Activated CD8-positive, alpha-beta memory T cell treated with anti-CD3 and anti-CD28 coated beads for 1 hour (primary cell): ENCODE measurements around the gene CMSS1.

ENCODE experiments used
- DNase-seq, 2 donors: peaks; one replicate each; pipeline ENCODE4 v3.0.0-alpha.2; 2020; ENCODE audit warnings: low read depth in 1 of 2; ENCODE audit errors: extremely low read depth in 1 of 2

Gene CMSS1

GRCh38 chr3:99928771-99929744 is 111.4 kb downstream of the CMSS1 start:
- DNase-seq = no peak

GRCh38 chr3:99929745-99930139 is 112.1 kb downstream of the CMSS1 start:
- DNase-seq = no peak

- no peak for DNase-seq
These were observed 113.4 kb downstream of the CMSS1 start for GRCh38 chr3:99931059-99931458.

GRCh38 chr3:99933971-99934750 is 116.5 kb downstream of the CMSS1 start:
- no peak for DNase-seq

DNA sequence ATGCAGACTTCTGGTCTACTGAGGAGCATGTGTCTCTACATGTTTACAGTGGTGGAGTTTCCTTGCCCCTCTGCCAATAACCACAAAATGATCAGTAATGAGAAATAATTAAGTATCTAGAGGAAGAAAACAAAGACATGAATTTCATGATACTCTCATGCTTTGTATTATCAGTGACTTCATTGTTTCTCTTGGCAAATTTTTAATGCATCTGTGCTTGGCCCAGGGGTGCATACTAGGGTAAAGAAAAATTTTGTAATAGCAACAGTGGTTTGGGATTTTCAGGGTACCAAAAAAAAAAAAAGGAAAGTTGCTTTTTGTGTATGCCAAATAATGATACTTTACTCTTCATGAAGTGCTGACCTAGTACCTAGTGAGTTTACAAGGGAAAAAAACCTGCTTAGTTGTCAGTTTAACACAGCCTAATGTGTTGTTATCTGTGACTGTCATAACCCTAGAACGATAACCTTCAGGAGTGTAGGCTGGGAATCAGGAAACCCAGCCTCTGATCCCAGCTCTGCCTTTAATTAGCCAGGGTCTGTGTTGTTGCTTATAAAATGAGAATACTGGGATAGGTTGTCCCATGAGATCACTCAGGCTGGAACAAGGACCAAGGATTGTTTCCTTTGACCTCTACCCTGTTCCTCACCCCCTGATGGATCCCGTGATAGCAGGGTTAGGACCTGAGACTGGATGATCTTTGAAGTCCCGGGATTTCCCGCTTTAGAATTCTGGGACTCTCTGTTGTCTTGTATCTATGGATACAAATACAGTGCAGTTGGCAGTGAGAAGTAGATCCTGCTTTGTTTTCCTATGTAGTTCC is 117.5 kb downstream of the CMSS1 start:
- no peak for DNase-seq

DNA sequence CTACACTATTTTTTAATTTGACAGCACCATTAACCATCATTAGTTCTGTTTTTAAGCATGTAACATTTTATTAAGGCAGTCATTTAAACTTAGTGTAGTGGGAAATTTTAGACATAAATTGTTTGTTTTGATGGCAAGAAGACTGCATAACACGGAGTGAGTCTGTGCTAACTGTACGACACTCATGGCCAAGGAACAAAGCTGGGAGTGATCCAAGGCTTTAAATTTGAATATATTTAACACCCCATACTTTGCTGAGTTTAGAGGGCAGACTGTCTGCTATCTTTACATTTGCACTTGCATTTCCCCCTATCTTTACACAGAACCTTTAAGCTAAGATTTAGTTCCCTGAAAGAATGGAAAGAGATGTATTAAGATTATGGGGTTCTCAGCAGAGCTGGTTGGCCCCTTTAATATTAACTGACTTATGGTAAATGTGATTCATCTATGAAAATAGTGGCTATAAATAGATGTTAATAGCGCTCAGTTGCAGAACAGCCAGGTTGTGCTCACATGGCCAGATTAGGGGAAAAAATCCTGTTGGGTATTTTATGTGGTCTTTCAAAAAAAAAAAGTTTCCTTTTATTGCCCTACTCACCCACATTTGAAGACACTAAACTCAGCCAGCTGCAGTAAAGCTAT is 120.7 kb downstream of the CMSS1 start:
- DNase-seq = no peak

GRCh38 chr3:99939876-99940275 is 122.2 kb downstream of the CMSS1 start:
- DNase-seq = no peak

GRCh38 chr3:99940350-99940749 is 122.7 kb downstream of the CMSS1 start:
- DNase-seq = no peak

DNA sequence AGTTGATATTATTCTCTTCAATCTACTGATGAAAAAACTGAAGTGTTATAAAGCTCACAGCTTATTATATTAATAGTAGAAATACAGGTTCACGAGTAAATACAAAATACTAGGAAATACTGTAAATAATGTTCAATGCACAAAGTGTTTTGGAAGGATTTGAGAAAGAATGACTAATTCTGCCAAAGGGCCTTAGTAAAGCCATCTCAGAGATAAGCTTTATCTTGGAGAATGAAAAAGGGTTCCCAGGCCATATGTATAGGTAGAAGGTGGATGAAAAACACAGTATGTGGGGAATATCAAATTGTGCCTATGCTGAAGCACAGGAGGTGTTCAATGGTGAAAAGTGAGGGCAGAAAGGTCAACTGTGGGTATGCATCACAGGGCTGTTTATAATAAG is 123.5 kb downstream of the CMSS1 start:
- no peak for DNase-seq

DNA sequence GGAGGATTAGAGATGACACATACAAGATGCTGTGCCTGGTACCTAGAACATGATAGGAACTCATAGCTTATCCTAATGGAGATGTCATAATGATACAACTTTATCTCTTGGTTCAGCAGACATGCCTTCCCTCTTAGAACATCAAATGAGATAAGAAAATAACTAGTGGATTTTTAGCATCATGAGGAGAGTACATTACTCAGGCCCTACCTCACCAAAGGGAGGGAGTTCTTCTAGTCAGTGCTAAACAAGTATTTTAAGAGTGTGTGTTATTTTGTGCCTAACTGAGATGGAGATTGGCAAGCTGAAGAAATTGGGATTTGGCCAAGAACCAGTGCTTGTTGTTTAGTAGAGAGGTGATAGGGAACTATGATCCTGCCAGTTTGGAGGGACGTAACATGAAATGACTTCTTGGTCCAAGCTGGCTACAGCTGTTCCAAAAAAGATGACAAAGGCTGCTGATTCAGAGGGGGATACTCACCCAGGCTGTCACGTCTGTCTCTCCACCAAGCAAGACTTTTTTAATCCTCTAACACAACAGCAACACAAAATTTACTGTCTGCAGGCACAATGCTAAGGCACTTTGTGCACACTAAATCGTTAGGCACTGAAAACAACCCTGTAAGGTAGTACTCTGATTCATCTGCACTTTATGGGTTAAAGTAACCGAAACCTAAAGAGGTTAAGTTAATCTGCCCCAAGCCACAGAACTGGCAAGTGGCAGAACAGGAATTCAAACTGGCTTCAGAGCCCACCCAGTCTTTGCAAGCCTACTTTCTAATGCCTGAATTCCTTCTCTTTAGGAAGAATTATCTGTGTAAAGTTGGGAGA is 126.5 kb downstream of the CMSS1 start:
- no peak for DNase-seq

GRCh38 chr3:99945328-99945995 is 127.8 kb downstream of the CMSS1 start:
- no peak for DNase-seq

- DNase-seq = no peak
These were observed 129.7 kb downstream of the CMSS1 start for GRCh38 chr3:99947356-99947755.

DNA sequence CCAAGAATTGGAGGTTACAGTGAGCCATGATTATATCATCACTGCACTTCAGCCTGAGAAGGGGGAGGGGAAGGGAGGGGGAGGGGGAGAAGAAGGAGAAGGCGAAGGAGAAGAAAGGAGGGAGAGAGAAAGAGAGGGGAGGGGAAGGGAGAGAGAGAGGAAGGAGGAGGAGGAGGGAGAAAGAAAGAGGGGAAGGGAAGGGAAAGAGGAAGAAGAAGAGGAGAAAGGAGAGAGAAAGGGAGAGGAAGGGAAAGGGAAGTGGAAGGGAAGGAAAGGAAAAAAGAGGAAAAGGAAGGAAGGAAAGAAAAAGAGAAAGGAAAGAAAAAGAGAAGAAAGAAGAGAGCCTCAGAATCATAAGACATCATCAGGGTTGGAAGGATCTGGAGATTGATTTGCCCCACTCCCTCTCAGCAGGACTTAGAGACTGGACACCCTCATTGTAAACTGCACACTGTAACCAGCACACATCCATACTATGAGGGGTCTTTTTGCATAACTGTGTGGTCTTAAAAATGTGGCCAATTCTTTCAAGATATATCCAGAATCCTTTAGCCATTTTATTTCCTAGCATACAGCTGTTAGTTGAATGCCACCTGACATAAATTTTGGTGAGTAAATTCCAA is 130.9 kb downstream of the CMSS1 start:
- DNase-seq = no peak

- DNase-seq = no peak
These were observed 132.5 kb downstream of the CMSS1 start for GRCh38 chr3:99949956-99950670.

DNA sequence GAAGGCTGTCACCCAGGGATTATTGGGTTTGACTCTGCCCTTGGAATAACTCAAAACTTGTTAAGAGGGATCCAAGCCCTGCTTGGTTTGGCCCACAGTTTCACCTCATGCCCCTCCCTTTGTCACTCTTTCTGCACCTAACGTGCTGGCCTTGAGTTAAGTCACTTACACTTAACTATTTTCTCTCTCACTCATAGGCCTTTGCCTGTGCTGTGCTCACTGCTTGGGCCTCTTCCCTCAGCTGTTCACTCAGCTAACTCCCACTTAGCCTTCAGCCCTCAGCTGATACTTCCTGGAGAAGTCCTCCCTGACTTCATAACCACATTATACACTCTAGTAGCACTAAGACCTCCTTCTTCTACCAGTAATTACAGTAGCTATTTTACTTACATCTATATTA is 133.3 kb downstream of the CMSS1 start:
- DNase-seq = no peak

DNA sequence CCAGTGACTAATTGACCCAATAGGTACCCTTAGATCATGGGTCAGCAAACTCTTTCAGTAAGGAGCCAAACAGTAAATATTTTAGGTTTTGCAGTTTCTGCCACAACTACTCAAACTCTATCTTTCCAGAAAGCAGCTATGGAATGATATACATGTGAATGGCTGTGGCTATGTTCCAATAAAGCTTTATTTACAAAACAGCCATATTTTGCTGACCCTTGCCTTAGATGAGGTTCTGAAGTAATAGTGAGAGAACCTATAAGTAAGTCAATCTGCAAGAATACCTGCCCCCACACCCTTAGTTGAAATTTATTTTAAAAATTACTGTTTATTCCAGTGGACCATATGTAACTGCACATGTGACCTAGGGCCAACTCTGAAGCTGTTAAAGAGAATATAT is 134.0 kb downstream of the CMSS1 start:
- DNase-seq = no peak

DNA sequence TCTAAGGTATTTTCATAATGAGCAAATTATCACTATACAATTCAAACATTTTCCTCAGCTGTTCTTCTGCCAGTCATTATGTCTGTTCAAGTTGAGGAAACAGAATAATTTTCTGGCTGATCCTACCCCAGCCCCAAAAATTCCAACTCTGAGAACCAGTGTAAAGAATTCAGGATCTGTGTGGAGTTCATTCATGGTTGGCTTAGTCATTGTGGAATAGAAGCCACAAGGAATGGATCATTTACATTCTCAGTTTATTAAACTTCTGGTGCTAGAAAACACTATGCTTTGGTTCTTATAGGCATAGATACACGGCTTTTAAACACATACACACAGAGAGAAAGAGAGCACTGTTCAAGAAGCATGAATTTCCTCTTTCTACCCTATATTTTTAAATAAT is 134.6 kb downstream of the CMSS1 start:
- no peak for DNase-seq

- no peak for DNase-seq
These were observed 135.9 kb downstream of the CMSS1 start for GRCh38 chr3:99953596-99953995.
